Smooth muscle cell (in vitro differentiated cells): ENCODE measurements around the gene CNKSR3. TPM values are rescaled to one million over a fixed set of nuclear protein-coding genes. Genes with fewer than 3 reads are reported as not detected.

Source experiments
- DNase-seq: peaks from one replicate; lab custom pipeline; 2025; ENCODE audit not compliant: unreplicated experiment; lab: John Stamatoyannopoulos, UW
- H2AFZ ChIP-seq: fragments of 200-600 bp; sonication (generic); 2 replicates; pipeline ENCODE4 v1.6.0; 2016; ENCODE audit warnings: antibody characterized with exemption, low read depth, mild to moderate bottlenecking
- H3F3A ChIP-seq: fragments of 200-600 bp; sonication (generic); 2 replicates; pipeline ENCODE4 v1.6.0; 2017; ENCODE audit warnings: antibody characterized with exemption, low read depth
- H3K27ac ChIP-seq: fragments of 200-600 bp; sonication (generic); 2 replicates; pipeline ENCODE4 v1.5.1; 2016; ENCODE audit warnings: low read depth, mild to moderate bottlenecking
- H3K27me3 ChIP-seq: fragments of 200-600 bp; sonication (generic); 2 replicates; pipeline ENCODE4 v1.6.1; 2016; ENCODE audit warnings: low read depth, mild to moderate bottlenecking
- H3K36me3 ChIP-seq: fragments of 200-600 bp; sonication (generic); 2 replicates; pipeline ENCODE4 v1.5.1; 2016; ENCODE audit warnings: low read depth
- H3K4me1 ChIP-seq: fragments of 200-600 bp; sonication (generic); 2 replicates; pipeline ENCODE4 v1.5.1; 2016; ENCODE audit warnings: low read depth
- H3K4me2 ChIP-seq: fragments of 200-600 bp; sonication (generic); 2 replicates; pipeline ENCODE4 v1.6.0; 2016; ENCODE audit warnings: mild to moderate bottlenecking
- H3K4me3 ChIP-seq: fragments of 200-600 bp; sonication (generic); 2 replicates; pipeline ENCODE4 v1.5.1; 2016; ENCODE audit warnings: mild to moderate bottlenecking
- H3K79me2 ChIP-seq: fragments of 200-600 bp; sonication (generic); 2 replicates; pipeline ENCODE4 v1.6.0; 2016; ENCODE audit warnings: low read depth, mild to moderate bottlenecking
- H3K9ac ChIP-seq: fragments of 200-600 bp; sonication (generic); 2 replicates; pipeline ENCODE4 v1.6.0; 2016; ENCODE audit warnings: low read depth
- H3K9me3 ChIP-seq: fragments of 200-600 bp; sonication (generic); replicated peaks from 2 replicates; pipeline ENCODE4 v1.5.1; 2016; ENCODE audit warnings: low read depth
- H4K20me1 ChIP-seq: fragments of 200-600 bp; sonication (generic); 2 replicates; pipeline ENCODE4 v1.6.0; 2016; ENCODE audit warnings: low read depth
- CTCF ChIP-seq: fragments of 200-600 bp; sonication (generic); IDR thresholded peaks from 2 replicates; pipeline ENCODE4 v1.5.1; 2017; ENCODE audit warnings: borderline replicate concordance, mild to moderate bottlenecking, antibody characterized with exemption; ENCODE audit not compliant: insufficient read depth, poor library complexity, severe bottlenecking
- WGBS: methylation state at CpG from one replicate; pipeline ENCODE4 v1.1.7; 2016; ENCODE audit warnings: low lambda C conversion rate; 5-methylcytosine and 5-hydroxymethylcytosine counted together
- polyA plus RNA-seq: library from polyadenylated mRNA; unstranded; fragments of >200 nt; fragmentation: Nextera tagmentation; extraction: Ambion mirVana; gene quantifications from 2 replicates; pipeline ENCODE4 v1.2.1, GENCODE V29; 2016
- total RNA-seq: library from RNA; depleted of rRNA; stranded (reverse); fragments of >200 nt; gene quantifications from 2 replicates; pipeline ENCODE4 v1.2.3, GENCODE V29; 2014

Gene CNKSR3
- total and polyA plus RNA-seq, 2 experiments from 2014 or later: 5.0 to 5.5 TPM

- H3K79me2 ChIP-seq: no peaks in the 10 kb centered on the region
- TF ChIP-seq CTCF: no peak
- no peaks in the 10 kb centered on the region for H3K9me3 ChIP-seq
- H3K4me1 ChIP-seq: peaks cover 12% of the 10 kb centered on the region
- H3K9ac ChIP-seq: no peak overlapping the region
- no peaks in the 10 kb centered on the region for H3K36me3 ChIP-seq
- no peak for DNase-seq
- no peaks in the 10 kb centered on the region for H4K20me1 ChIP-seq
- no peak overlapping the region for H3K4me2 ChIP-seq
- 80% methylated on average over 5 of the region's 5 CpGs for WGBS
- no peak overlapping the region for H2AFZ ChIP-seq
- H3K4me3 ChIP-seq: no peak overlapping the region
- peaks cover 6% of the 10 kb centered on the region for H3F3A ChIP-seq
- H3K27me3 ChIP-seq: no peaks in the 10 kb centered on the region
- no peak overlapping the region for H3K27ac ChIP-seq
Observed at GRCh38 chr6:154462425-154462824, 48.1 kb downstream of the CNKSR3 start.

DNA sequence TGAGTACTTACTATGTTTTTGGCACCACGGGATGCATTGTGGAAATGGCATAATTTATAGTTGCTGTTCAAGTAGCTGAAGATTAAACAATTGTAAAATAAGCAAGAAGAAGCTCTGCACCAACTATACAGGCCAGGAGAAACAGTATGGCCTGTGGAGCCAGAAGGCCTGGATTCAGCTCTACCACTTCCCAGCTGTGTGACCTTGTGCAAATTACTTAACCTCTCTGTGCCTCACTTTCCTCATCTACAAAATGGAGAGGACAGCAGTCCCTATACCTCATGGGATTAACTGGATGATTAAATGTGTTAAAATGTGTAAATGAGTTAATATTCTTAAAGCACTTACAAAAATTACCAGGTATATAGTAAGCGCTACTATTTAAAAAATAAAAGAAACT, 49.1 kb downstream of the CNKSR3 start:
- WGBS: 95% methylated on average over 2 of the region's 2 CpGs
- Histone ChIP-seq H2AFZ (no peak overlapping the region), H3K9me3 (no peaks in the 10 kb centered on the region), H3K27ac (no peak overlapping the region), H3K27me3 (no peaks in the 10 kb centered on the region), H4K20me1 (no peaks in the 10 kb centered on the region), H3F3A (peaks cover 6% of the 10 kb centered on the region), H3K9ac (no peak overlapping the region), H3K79me2 (no peaks in the 10 kb centered on the region), H3K4me3 (no peak overlapping the region), H3K4me2 (no peak overlapping the region), H3K4me1 (peaks cover 12% of the 10 kb centered on the region), H3K36me3 (no peaks in the 10 kb centered on the region)
- TF ChIP-seq CTCF: no peak
- DNase-seq: no peak

- Histone ChIP-seq H3K4me1 (peaks cover 12% of the 10 kb centered on the region), H2AFZ (no peak overlapping the region), H3K4me3 (no peak overlapping the region), H3K27me3 (no peaks in the 10 kb centered on the region), H3K9me3 (no peaks in the 10 kb centered on the region), H3F3A (peaks cover 6% of the 10 kb centered on the region), H3K9ac (no peak overlapping the region), H3K79me2 (no peaks in the 10 kb centered on the region), H4K20me1 (no peaks in the 10 kb centered on the region), H3K27ac (no peak overlapping the region), H3K4me2 (no peak overlapping the region), H3K36me3 (no peaks in the 10 kb centered on the region)
- no peak for DNase-seq
- TF ChIP-seq CTCF: no peak
- WGBS: 86% methylated on average over 13 of the region's 13 CpGs
Observed at GRCh38 chr6:154460306-154461071, 50.0 kb downstream of the CNKSR3 start.

DNA sequence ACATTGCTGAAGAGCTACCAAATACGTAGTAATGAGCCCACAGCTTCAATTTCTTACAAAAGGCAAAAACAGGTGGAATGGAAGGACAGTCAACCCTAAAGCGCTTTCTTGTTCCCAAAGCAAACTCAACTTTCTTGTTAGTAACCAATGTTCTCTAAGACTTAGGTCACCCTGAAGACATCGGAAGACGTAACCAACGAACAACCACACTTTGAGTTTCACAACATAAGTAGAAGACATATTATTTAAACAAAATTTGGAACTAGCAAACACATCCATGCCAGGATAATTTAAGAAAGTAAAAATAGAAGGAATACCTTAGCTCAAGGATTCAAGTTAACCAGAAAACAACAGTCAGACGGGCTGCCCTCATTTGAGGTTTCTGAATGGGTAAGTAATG, 51.0 kb downstream of the CNKSR3 start:
- H2AFZ ChIP-seq: no peak overlapping the region
- peaks cover 12% of the 10 kb centered on the region for H3K4me1 ChIP-seq
- no peaks in the 10 kb centered on the region for H3K79me2 ChIP-seq
- H3K9ac ChIP-seq: no peak overlapping the region
- H4K20me1 ChIP-seq: no peaks in the 10 kb centered on the region
- H3K9me3 ChIP-seq: no peaks in the 10 kb centered on the region
- TF ChIP-seq CTCF: no peak
- H3F3A ChIP-seq: peaks cover 6% of the 10 kb centered on the region
- no peaks in the 10 kb centered on the region for H3K27me3 ChIP-seq
- 92% methylated on average over 6 of the region's 6 CpGs for WGBS
- H3K4me2 ChIP-seq: no peak overlapping the region
- DNase-seq: no peak
- H3K36me3 ChIP-seq: no peaks in the 10 kb centered on the region
- no peak overlapping the region for H3K27ac ChIP-seq
- H3K4me3 ChIP-seq: no peak overlapping the region
